A549 treated with ZK216348 at 1 μM for 4 hours (cell line): Measurements from ENCODE around the gene URM1. TPM values are rescaled to one million over a fixed set of nuclear protein-coding genes. Genes with fewer than 3 reads are reported as not detected.

ENCODE experiments used
- total RNA-seq: library from RNA; stranded (reverse); fragments of 200-300 nt; extraction: Qiagen RNA extraction; gene quantifications from 5 replicates; pipeline ENCODE4 v1.2.3, GENCODE V29; 2022; ENCODE audit warnings: low read depth

Gene URM1
- total RNA-seq = 61.0 to 87.1 TPM (median 75.2 TPM) in 5 replicates

GRCh38 chr9:128370752-128371629, at the start of gene URM1:
TSS of gene URM1 (plus strand) at chr9:128371374. CDS start at chr9:128371381, 7 bp downstream.

GRCh38 chr9:128322404-128323211, 48.6 kb upstream of the URM1 start, which contains the start of the genes COQ4 and TRUB2:
TSS of gene COQ4 (plus strand) at chr9:128322839. CDS start at chr9:128322859, 20 bp downstream.
TSS of gene TRUB2 (minus strand) at chr9:128322447. CDS start at chr9:128322408, 39 bp downstream.

DNA sequence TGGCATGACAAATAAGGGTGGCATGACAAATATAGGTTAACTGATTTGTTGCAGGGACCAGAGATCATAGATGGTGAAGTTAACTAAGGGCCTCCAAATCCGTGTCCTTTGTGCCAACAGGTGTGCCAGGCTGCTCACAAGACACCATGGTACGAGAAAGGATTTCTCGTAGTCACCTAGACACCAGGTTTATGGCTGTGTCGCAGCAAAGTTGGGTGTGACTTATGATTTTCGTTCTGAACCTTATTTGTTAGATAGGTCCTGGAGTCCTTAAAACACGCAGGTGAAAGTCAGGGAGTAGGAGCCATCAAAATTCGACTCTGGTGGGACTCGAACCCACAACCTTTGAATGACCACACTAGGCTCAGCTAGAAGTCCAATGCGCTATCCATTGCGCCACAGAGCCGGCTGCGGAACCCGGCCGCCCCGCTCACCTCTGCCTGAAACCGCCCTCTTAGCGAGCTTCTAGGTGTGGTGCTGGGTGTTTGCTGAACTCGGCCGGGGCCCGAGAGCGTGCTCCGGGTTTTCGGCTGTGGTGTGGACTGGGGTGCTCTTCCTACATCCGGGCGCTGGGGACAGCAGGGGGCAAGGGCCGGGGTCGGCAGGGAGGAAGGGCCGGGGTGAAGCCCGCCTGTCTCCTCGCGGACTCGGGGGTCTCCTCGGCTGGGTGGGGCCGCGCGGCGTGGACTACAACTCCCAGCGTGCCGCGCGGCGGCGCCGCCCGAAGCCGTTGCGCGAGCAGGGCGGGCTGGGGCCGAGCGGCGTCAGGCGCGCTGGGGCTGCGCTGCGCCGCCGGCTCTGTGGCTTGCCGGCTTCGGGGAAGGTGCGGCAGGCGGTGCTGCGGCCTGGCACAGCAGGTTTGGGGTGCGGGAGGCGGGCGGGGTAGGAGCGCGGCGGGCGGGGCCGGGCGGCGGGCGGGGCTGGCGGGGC, 31.1 kb upstream of the URM1 start, which contains the start of gene SLC27A4:
Gene SLC27A4, plus strand, starts transcription at position 767 of the 930 bp plus-strand sequence. CDS start 2,606 bp downstream, outside the sequence.

GRCh38 chr9:128420651-128421481, 49.7 kb downstream of the URM1 start, which contains the start of gene CERCAM:
TSS of gene CERCAM (plus strand) at chr9:128420857. CDS start at chr9:128420878, 21 bp downstream.

Other genes starting within 250 kb of the URM1 start
- 63.3 to 105 TPM (median 99.7 TPM) in 5 replicates for gene PTGES2, start 243.6 kb upstream of the URM1 start, total RNA-seq
- gene LCN2, start 221.9 kb upstream of the URM1 start, total RNA-seq = 3.4 to 6.8 TPM (median 3.5 TPM) in 5 replicates
- 26.1 to 66.2 TPM (median 61.4 TPM) in 5 replicates for gene BBLN, start 211.1 kb upstream of the URM1 start, total RNA-seq
- gene CIZ1, start 179.8 kb upstream of the URM1 start, total RNA-seq = 68.9 to 95.7 TPM (median 95.1 TPM) in 5 replicates
- gene DNM1, start 168.0 kb upstream of the URM1 start, total RNA-seq = 59.8 to 104 TPM (median 95.3 TPM) in 5 replicates
- gene GOLGA2, start 95.4 kb upstream of the URM1 start, total RNA-seq = 34.8 to 59.4 TPM (median 47.7 TPM) in 5 replicates
- gene SWI5, start 95.1 kb upstream of the URM1 start, total RNA-seq = 36.9 to 46.8 TPM (median 42.1 TPM) in 5 replicates
- 39.2 to 53.8 TPM (median 48.5 TPM) in 5 replicates for gene TRUB2, start 48.9 kb upstream of the URM1 start, total RNA-seq
- 48.8 to 62.6 TPM (median 60.0 TPM) in 5 replicates for gene COQ4, start 48.5 kb upstream of the URM1 start, total RNA-seq
- gene SLC27A4, start 30.8 kb upstream of the URM1 start, total RNA-seq = 25.0 to 52.4 TPM (median 49.5 TPM) in 5 replicates
- gene CERCAM, start 49.5 kb downstream of the URM1 start, total RNA-seq = 30.7 to 46.8 TPM (median 37.4 TPM) in 5 replicates
- 26.8 to 29.4 TPM (median 28.0 TPM) in 5 replicates for gene ODF2, start 84.6 kb downstream of the URM1 start, total RNA-seq
- gene GLE1, start 133.3 kb downstream of the URM1 start, total RNA-seq = 29.1 to 33.7 TPM (median 30.7 TPM) in 5 replicates
- gene SPTAN1, start 181.2 kb downstream of the URM1 start, total RNA-seq = 121 to 167 TPM (median 157 TPM) in 5 replicates